NCI-H2081 treated with DMSO at 0.1 percent for 48 hours (cell line): Measurements from ENCODE around the gene ARHGAP4.

Experiments
- DNase-seq: peaks from one replicate; lab custom pipeline; 2025; lab: John Stamatoyannopoulos, UW

ARHGAP4 gene

DNA sequence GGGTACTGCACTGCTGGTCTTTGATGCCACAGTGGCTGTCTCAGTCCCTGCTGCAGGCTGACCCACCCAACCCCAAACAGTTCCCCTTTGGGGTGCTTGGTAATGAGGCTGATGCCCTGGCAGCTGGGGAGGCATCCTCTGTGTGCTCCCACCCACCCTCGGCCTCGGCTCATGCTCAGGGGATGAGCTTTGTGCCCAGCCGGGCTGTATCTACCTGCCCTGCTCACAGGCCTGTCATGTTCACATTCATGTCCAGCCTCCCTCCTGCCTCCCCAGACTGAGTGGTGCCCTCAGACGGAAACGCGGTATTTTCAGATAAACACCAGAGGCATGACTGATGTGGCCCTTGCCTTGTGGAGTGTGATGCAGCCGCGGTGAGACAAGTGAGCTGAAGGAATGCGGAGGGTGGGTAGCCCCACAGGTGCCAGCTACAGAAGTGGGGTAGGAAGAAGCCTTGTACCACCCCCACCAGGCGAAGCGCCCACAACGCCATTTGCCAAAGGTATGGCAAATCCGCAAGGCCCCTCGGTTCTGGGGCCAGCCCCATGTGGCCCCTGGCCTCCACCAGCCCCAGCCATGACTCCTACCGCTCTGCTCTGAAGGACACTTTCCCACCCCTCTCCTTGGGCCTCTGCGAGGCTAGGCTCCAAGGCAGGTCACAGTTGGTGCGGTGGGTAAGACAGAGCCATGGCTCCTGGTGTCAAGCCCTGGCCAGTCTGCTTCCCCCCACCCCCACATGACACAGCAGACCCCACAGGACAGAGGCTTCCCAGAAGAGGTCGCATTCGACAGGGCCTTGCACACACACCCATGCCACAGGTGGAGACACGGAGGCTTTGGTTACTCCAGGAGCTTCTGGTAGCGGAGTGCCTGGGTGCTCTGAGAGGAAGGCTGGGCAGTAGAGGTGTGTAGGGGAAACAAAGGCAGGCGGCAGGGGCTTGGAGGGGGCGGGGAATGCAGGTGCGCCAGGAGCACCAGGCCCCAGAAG lies 20.2 kb upstream of the ARHGAP4 start:
- DNase-seq: no peak

DNA sequence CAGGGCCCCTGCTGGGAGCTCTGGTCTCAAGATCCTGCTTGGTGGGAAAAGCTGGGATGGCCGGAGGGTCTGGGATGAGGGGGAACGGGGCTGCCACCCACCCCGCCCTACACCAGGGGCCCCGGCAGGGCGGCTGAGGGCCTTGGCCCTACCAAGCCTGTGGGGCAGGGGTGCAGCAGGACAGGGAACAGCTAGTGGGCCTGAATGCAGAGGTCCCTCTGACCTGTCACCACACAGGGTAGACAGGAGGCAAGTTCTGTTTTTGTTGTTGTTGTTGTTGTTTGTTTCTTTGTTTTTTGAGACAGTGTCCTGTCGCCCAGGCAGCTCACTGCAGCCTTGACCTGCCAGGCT lies 18.7 kb upstream of the ARHGAP4 start:
- DNase-seq: no peak

DNA sequence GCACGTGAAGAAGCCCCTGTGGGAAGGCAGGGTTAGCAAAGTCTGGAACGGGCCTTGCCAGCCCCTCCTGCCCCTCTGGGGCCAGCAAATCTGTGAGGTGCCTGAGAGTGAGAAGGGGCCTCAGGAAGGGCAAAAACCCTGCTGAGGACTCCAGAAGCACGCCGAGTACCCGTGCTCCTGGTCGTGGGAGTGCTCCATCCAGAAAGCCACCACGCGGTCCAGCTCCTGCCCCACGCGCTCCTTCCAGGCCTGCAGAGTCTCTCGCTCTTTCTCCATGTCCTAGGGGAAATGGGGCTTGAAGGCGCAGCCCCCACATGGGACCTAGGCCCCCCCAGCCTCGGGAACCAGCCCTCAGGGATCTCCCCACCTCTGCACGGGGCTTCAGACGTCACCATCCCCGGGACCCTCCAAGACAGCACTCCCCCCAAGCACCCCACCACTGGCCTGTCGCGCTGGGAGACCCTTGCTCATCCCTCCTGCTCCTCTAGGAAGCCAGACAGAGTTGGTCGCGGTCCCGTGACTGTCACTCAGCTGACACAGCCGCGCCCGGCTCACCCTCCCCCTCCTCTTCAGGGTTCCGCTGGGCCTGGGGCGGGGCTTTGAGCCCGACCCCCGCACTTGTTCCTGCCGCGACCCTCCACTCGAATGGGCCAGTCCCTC lies 18.2 kb upstream of the ARHGAP4 start, which contains the start of gene RENBP:
TSS of gene RENBP (minus strand) at position 504 of the 660 bp plus-strand sequence. CDS start at position 471, 33 bp downstream.
- DNase-seq: no peak

DNA sequence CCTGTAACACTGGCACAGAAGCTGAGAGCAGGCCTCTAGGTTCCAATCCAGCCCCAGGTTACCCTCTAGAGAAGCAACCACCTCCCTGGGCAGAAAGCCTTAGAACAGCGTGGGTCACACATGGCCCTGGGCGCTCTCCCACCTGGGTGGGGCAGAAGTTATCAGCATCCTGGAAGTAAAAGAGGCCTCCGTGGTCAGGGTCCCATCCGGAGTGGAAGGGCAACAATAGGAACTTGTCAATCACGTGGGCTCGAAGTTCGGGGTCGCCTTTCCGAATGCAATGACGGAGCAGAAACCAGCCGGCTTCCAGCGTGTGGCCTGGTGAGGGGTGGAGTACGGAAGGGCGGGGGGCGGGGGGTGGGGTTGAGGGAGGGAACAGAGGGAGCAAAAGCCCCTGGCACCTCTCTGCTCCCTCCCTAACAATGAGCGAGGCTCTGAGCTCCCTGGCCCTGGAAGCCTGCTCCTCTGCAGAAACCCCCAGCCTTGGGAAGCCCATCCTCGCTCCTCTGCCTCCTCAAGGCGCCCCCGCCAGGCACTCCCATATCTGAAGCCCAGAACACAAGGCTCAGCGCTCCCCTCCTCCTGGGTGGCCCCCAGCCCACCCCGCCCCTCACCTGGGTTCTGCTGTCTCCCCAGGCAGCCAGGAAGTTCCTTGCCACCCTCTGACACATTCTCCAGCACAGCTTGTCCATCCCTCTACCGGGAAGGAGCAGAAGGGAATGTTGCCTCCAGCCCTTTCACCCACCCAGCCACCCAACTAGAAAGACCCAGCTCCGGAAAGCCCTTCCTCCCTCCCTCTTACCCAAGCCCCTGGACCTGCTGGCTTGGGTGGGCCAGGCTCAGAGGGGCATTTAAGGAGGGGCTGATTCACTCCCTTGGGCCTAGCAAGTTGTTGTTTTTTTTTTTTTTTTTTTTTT lies 15.5 kb upstream of the ARHGAP4 start:
- no peak for DNase-seq

DNA sequence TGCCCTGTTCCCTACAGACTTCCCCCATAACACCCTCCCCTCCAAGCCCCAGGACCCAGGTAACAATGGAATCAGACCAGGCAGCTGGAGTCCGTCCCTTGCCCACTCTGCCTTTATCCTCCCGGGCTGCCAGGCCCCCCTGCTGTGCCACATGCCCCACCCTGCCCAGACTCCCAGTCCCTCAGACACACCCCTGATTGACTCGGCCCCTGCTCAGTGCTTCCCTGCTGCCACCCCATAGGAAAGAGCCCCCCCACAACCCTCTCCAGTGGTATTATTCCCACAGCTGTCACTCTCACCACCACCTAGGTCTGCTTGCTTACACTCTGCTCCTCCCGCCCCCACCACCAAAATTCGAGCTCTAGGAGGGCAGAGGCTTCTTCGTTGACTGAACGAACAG lies 13.5 kb upstream of the ARHGAP4 start:
- no peak for DNase-seq

DNA sequence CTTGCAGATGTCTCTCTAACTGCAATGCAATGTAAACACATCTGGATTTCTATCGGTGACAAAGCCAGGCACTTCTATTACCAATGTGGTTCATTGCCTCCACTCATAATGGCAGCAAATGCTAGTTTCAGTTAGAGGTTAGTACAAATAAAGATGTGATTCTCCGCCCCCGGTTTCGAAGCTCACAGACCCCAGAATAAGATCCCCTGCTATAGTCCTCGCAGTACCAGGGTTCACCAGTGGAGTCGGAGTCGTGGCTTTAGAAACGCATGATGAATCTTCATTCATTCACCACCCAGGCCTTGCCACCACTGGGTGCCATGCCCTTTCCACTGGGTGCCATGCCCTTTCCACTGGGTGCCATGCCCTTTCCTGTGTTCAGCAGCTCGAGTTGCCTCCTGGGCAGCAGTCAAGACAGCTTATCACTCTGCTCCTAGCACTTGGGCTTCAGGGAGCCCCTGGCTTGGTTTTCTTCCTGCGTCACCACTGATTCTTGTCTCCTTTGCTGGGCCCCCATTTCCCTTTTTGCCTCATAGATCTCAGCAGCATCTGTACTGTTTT lies 12.2 kb upstream of the ARHGAP4 start:
- DNase-seq: no peak

DNA sequence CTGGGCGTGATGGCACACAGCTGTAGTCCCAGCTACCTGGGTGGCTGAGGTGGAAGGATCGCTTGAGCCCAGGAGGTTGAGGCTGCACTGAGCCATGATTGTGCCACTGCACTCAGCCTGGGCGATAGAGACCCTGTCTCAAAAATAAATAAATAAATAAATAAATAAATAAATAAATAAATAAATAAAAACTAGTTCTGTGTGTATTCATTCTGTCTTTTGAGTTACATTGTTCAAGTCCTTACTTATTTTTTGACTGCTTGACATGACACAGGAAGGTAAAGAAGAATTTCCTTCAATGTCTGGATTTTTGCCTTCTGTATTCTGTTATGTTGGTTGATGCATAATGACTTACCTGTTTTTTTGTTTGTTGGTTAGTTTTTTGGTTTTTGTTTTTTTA lies 11.0 kb upstream of the ARHGAP4 start:
- DNase-seq: no peak

DNA sequence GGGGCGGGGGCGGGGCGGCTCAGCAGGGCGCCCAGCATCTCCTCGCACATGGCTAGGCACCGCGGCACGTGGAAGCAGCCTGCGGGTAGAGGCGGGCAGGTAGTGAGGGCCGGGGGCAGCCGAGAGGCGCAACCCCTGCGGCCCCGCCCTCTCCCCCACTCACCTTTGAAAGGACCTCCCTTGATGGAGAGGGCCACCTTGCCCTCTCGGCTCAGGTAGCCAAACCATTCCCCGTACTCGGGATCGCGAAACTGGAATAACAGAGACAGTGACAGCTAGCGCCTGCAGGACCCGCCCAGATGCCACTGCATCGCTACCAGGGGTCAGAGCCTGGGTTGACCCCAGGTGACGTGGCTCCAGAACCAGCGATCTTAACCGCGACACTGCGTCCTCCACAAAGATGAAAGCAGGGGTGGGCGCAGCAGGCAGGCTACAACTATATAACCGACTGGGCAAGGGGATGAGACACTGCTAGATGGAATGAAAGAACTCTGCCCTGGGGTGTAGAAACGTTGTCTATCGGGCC lies 9.3 kb upstream of the ARHGAP4 start:
- no peak for DNase-seq

DNA sequence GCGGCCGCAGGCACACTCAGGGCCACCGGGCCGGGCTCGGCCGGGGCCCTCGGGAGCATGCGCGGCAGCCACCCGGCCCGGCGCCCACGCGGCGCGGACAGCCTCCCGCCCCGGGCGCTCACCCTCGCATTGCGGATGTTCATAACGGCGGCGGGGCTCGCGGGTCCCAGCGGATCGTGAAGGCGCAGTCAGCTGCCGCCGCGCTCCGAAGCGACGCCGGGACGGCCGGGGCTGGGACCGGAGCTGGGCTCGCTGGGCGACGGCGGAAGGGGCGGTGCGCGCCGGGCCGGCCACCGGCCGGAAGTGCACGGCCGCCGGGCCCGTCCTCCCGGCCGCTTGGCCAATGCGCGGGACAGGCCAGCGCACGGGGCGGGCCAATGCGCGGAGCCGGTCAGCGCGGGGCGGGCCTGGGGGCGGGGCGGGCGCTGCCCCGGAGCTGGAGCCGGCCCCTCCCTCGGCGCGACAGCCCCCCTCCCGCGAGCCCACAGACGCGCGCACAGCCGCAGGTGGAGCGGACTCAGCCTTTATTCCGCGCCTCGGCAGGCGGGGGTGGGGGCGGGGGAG lies 8.8 kb upstream of the ARHGAP4 start, which contains the start of gene NAA10:
TSS of gene NAA10 (minus strand) at position 276 of the 564 bp plus-strand sequence. CDS start at position 143, 133 bp downstream.
- DNase-seq: no peak

DNA sequence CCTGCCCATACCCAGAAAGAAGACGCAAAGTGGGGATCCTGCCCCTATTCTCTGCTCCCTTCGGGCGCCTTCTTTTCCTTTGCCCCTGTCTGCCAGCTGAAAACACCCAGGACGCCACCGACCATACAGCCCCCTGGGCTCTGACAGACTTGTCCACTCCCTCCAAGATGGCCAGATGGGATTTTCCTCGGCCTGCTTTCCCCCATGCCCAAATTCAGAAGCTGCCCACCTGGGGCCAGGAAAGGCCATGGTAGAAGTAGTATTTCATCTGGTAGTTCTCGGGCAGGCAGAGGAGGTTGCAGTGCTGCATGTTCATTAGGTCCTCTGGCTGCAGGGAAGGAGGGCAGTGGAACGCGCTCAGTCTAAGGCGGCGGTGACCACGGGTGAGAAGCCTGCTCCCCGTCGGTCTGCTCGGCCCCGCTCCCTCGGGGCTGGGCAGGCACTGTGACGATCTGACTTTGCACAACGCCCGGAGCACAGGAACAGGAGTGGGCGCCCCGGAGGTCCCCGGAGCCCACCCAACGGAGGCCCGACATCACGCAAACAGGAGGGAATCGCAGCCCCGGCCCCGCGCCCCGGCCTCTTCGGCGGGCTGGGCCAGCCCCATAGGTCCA lies 8.2 kb upstream of the ARHGAP4 start:
- DNase-seq: no peak

DNA sequence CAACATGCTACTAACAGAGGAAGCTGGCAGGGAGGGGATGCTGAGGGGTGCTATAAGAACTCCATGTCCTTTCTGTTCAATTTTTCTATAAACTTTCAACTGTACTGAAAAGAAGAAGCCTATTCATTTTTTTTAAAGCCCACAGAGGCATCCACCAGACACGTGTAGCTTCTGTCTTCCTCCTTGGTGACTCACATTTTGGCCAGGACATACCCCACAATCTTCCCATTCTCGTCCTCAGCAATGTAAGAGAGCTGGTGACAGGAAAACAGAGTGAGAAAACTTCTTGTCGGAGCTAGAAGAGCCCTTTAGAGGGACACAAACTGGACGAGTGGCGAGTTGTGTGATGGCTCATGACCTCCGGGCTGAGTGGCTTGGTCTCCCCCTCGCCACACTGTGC lies 7.7 kb upstream of the ARHGAP4 start:
- DNase-seq: no peak

DNA sequence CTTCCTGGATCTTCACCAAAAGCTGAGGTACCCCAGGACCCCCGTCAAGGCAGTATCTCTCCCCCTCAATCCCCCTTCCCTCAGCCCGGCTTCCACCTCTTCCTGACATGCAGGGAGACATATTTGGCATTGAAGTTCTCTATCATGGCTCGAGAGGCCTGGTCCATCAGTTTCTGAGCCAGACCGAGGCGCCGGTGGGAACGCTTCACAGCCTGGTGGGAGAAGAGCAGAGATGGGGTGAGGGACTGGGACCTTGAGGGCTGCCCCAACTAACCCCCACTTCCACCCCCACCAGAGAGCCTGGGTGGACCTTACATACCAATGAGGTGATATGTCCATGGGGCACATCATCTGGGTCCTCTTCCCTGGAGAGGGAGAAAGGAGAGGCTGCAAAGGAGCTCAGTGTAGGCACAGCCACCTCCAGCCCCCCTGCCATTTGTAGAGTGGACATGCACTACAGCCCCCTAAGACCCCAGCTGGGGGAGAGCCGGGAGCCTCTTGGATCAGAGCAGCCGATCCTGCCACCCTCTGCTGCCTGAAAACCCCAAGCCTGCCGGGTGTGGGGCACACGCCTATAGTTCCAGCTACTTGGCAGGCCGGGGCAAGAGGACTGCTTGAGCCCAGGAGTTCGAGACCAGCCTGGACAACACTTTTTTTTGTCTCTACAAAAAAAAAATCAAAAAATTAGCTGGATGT lies 6.3 kb upstream of the ARHGAP4 start:
- DNase-seq: no peak

DNA sequence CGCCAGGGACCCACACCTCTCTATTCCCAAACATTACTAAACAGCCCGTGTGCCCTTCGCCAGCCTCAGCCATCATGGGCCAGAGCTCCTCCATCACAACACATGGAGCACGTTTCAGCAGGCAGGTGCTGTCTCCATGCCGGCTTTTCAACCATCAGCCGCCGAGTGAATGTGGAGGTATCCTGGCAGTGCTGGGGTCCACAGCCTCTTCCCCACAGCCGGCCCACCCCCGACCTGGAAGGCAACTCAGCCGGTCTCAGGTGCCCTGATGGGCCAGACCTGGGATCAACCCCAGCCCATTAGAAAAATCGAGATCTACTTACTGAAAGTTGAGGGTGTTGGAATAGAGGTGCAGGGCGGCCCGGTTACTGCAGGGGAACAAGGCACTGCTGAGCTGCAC lies 5.7 kb upstream of the ARHGAP4 start:
- DNase-seq: no peak

DNA sequence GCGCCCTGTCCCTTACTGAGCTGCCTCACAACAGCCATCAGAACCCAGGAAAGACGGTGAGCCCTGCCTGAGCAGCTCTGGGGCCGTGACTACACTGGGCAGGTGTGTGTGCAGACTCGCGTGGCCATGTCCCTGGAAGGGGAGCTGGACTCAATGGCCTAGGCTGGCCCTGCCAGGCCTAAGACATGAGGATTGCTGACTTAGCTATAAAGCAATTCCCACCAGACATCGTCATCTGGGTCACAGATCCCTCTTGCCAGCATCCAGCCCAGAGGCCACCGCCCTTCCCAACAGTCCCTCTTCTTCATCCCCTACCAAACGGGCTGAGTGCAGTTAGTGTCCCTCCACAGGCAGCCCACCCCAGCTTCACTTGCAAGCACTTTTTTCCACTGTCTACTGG lies 5.1 kb upstream of the ARHGAP4 start:
- no peak for DNase-seq

DNA sequence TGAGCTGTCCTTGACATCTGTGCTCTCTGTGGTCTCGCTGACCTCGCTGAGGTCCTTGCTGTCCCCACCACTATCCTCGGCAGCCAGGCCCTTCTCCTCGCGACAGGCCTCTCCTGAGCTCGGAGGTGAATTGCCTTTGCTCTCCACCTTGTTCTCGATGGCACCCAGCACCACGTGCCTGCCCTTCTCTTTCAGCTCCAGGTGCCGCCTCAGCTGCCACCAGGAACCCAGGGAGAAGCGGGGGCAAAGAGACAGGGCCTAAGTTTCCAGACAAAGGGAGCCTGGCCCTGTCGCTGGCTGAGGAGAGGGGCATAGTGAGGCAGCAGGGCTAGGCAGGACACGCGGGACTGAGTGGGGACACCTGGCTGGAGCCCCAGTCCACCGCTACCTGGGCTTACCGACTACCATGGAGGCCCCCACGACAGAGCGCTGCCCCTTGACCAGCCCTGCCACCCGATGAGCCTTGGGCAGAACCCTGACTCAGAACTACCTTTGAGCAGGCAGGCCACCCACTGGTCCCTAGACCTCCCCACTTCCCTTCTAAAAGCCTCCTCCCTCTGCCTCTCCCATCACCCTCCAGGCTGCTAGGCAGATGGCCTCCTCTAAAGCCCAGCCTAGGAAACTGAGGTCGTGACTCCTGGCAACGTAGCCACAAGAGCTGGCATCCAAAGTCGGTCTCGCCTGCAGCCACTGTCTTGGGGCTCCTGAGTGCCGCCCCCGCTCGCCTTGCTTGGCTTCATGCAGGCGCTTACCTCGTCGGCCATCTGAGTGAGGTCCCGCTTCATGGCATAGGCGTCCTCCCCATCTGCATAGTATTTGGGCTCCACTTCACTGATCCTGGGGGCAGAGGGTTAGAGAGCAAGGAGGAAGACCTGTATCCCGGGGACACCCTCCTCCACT lies 4.2 kb upstream of the ARHGAP4 start:
- DNase-seq: no peak

DNA sequence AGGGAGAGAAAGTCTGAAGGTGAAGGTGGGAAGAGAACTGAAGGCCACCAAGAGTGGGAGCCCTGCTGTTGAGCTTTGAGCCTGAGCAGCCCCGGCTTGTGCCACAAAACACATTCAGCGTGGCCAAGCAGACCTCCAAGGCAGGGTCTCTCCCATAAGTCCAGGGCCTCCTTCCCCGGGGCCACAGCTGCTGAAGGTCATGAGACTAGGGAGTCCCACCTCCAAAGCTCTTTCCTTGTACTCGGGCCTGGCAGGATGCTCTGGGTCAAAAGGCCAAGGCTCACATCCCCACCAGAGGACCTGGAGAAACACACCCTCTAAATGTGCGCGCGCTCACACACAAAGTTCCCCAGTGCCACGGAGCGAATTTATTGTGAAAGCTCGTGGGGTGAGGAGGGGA lies 3.5 kb upstream of the ARHGAP4 start:
- no peak for DNase-seq

DNA sequence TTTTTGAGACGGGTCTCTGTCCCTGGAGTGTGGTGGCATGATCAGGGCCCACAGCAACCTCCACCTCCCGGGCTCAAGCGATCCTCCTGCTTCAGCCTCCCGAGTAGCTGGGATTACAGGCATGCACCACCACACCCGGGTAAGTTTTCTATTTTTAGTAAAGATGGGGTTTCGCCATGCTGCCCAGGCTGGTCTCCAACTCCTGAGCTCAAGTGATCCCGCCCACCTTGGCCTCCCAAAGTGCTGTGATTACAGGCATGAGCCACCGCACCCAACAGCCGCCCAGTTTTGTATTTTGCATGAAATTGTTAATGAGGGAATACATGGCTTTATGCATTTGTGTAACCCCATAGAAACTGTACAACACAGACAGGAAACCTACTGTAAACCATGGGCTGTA lies 2.8 kb upstream of the ARHGAP4 start:
- DNase-seq: no peak

DNA sequence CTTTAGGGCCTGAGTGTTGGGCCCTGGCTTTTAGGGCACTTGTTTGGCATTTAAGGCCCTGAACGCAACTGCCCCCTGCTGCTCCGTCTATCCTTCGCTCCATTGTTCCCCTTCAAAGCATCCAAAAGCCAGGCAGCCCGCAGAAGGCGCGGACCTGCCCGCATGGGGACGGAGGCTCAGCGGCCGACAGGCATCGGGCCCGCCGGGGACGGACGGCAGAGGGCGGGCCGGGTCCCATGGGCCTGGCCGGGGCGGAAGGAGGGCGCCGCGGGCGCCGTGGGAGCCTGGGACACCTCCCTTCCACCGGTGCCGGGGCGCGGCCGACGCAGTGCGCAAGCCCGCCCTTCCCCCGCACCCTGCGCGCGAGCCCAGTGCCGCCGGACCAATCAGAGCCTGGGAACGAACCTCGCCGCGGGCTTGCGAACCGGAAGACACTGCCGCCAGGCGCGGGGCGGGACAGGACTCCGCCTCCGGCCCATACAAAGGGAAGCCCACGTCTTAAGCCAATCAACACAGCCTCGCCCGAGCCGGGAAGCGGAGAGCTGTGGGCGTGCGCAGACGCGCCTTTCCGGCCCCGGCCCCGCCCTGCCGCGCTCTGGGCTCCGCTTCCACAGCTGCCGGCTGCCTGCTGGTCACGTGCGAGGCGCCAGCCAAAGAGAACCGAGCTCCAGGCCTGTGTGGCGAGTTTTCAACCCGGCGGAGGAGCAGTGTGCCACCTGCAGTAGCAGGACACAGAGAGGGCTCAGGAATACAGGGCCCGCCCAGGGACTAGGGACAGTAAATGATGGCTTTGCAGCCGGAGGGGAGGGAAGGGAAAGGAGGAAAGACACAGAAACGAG lies 2.1 kb upstream of the ARHGAP4 start:
- DNase-seq: peak; percentile 87
